Measurements from ENCODE around the gene CD164L2. TPM values are rescaled to one million over a fixed set of nuclear protein-coding genes. Genes with fewer than 3 reads are reported as not detected.

Gene CD164L2
- total RNA-seq, 1 experiment from 2014 or later = not detected

DNA sequence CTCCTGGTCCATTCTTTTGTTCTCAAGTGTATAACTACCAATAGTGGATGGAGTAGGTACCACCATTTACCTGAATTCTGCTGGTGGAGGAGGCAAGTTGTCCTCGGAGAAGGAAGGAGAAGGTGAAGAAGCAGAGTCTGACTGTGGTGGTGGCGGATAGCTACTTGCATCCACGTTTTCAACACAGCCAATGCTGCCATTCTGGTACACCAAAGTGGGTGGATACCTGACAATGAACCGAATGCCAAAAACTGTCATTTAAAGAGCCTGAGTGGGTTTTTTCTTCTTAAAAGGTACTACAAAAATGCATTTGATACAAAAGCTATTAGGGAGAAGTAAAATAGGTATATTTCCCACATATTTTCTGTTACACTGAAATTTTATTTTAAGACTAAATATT lies 29.4 kb upstream of the CD164L2 start:
- Mint-ChIP-seq H3K27ac (ENCODE audit: unreplicated experiment) (no peak overlapping the region), H3K36me3 (ENCODE audit: insufficient read depth, unreplicated experiment) (peaks cover 68% of the 10 kb centered on the region), H3K9me3 (ENCODE audit: unreplicated experiment) (no peaks in the 10 kb centered on the region), H3K27me3 (ENCODE audit: insufficient read depth, unreplicated experiment) (no peaks in the 10 kb centered on the region), H3K4me3 (ENCODE audit: unreplicated experiment) (no peak overlapping the region), H3K4me1 (ENCODE audit: low read depth, unreplicated experiment) (no peaks in the 10 kb centered on the region)
- Histone ChIP-seq H3K4me3 (ENCODE audit: low read depth, low read length) (no peak overlapping the region), H3K36me3 (ENCODE audit: control insufficient read depth, insufficient read depth, low read length) (peaks cover 3% of the 10 kb centered on the region), H3K27me3 (replicated peaks; ENCODE audit: control insufficient read depth, insufficient read depth, low read length) (no peaks in the 10 kb centered on the region), H3K9me3 (no peaks in the 10 kb centered on the region), H3K4me1 (no peaks in the 10 kb centered on the region)
- no TSS peak for BruUV-seq (replicated peaks)
- intact Hi-C loops (cut with micrococcal nuclease; ENCODE audit: unreplicated experiment) = no loop called here
- ChIA-PET POLR2A (no interaction called here), CTCF (interaction anchor here (0.8 kb wide), 1 partner anchor 195 kb away, joined by 6 read pairs; no protein-coding TSS in a partner anchor)
- no peak for TF ChIP-seq CTCF (IDR thresholded peaks at IDR 0.05; ENCODE audit: insufficient read depth in 1 of 2, low read depth in 1 of 2, low read length in 1 of 2, severe bottlenecking in 1 of 2, unreplicated experiment in 1 of 2)
- no peak for DNase-seq

DNA sequence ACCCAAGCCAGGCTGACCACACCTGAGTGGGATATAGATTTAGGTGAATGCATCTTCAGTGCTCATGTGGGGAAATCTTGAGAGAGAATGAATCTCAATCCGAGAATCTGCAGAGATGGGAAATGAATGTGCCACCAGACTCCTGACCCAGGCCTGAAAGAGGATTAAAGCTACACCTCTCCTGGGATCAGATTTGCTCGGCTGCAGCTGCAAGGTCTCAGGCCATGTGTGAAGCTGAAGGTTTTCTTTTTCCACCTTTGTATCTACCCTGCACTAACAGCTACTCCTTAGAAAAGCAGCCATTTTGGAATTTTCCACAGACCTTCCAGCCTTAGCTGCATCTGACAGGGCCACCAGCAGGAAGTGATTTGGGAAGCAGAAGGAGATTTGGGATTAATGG lies 27.6 kb upstream of the CD164L2 start:
- no peaks in the 10 kb centered on the region for H3K4me1 ChIP-seq
- peaks cover 50% of the 10 kb centered on the region for H3K36me3 Mint-ChIP-seq (ENCODE audit: insufficient read depth, unreplicated experiment)
- H3K4me3 ChIP-seq (ENCODE audit: low read depth, low read length) = no peak overlapping the region
- H3K36me3 ChIP-seq (ENCODE audit: control insufficient read depth, insufficient read depth, low read length) = peaks cover 3% of the 10 kb centered on the region; the same call in 1 of the 2 replicates
- H3K27me3 ChIP-seq (replicated peaks; ENCODE audit: control insufficient read depth, insufficient read depth, low read length) = no peaks in the 10 kb centered on the region
- H3K27ac Mint-ChIP-seq (ENCODE audit: unreplicated experiment) = no peak overlapping the region
- POLR2A ChIA-PET = no interaction called here
- H3K9me3 ChIP-seq = no peaks in the 10 kb centered on the region
- H3K4me3 Mint-ChIP-seq (ENCODE audit: unreplicated experiment) = no peak overlapping the region
- no peak for TF ChIP-seq CTCF (IDR thresholded peaks at IDR 0.05; ENCODE audit: insufficient read depth in 1 of 2, low read depth in 1 of 2, low read length in 1 of 2, severe bottlenecking in 1 of 2, unreplicated experiment in 1 of 2)
- no peaks in the 10 kb centered on the region for H3K4me1 Mint-ChIP-seq (ENCODE audit: low read depth, unreplicated experiment)
- no peak for DNase-seq
- intact Hi-C loops (cut with micrococcal nuclease; ENCODE audit: unreplicated experiment) = no loop called here
- BruUV-seq (replicated peaks) = no TSS peak
- H3K9me3 Mint-ChIP-seq (ENCODE audit: unreplicated experiment) = no peaks in the 10 kb centered on the region
- H3K27me3 Mint-ChIP-seq (ENCODE audit: insufficient read depth, unreplicated experiment) = no peaks in the 10 kb centered on the region
- CTCF ChIA-PET = no interaction called here

GRCh38 chr1:27409669-27410068 lies 26.5 kb upstream of the CD164L2 start:
- intact Hi-C loops (cut with micrococcal nuclease; ENCODE audit: unreplicated experiment) = no loop called here

More at GRCh38 chr1:27409669-27410068, 26.5 kb upstream of the CD164L2 start:
- Mint-ChIP-seq H3K27ac (ENCODE audit: unreplicated experiment) (no peak overlapping the region), H3K4me3 (ENCODE audit: unreplicated experiment) (no peak overlapping the region), H3K4me1 (ENCODE audit: low read depth, unreplicated experiment) (no peaks in the 10 kb centered on the region), H3K9me3 (ENCODE audit: unreplicated experiment) (no peaks in the 10 kb centered on the region), H3K27me3 (ENCODE audit: insufficient read depth, unreplicated experiment) (no peaks in the 10 kb centered on the region), H3K36me3 (ENCODE audit: insufficient read depth, unreplicated experiment) (peaks cover 41% of the 10 kb centered on the region)
- Histone ChIP-seq H3K4me1 (no peaks in the 10 kb centered on the region), H3K9me3 (no peaks in the 10 kb centered on the region), H3K27me3 (replicated peaks; ENCODE audit: control insufficient read depth, insufficient read depth, low read length) (no peaks in the 10 kb centered on the region), H3K36me3 (ENCODE audit: control insufficient read depth, insufficient read depth, low read length) (peaks cover 3% of the 10 kb centered on the region; the same call in 1 of the 2 replicates), H3K4me3 (ENCODE audit: low read depth, low read length) (no peak overlapping the region)
- BruUV-seq (replicated peaks) = no TSS peak
- ChIA-PET CTCF (no interaction called here), POLR2A (no interaction called here)
- DNase-seq = no peak
- TF ChIP-seq CTCF (IDR thresholded peaks at IDR 0.05; ENCODE audit: insufficient read depth in 1 of 2, low read depth in 1 of 2, low read length in 1 of 2, severe bottlenecking in 1 of 2, unreplicated experiment in 1 of 2) = no peak
